ENCODE data around the gene AGPS.
"Not testable (repeated sequence)": the region's sequence is repeated elsewhere in the genome, so short reads cannot be mapped to it uniquely, and the experiment has no call there.

- TF ChIP-seq CTCF (conservative IDR thresholded peaks at IDR 0.05); EZH2 (IDR thresholded peaks at IDR 0.05; ENCODE audit: low read depth): not testable (repeated sequence)
Measured at GRCh38 chr2:177365764-177366163, 26.8 kb upstream of the AGPS start.

Data from PC-9 (cell line).